ENCODE measurements around the gene ASB9.
"Not testable (repeated sequence)": the region's sequence is repeated elsewhere in the genome, so short reads cannot be mapped to it uniquely, and the experiment has no call there.

ASB9 gene

GRCh38 chrX:15240414-15240813 lies 29.5 kb downstream of the ASB9 start:
- DNase-seq, result no peak

- DNase-seq, result no peak
These were observed 33.7 kb downstream of the ASB9 start for GRCh38 chrX:15236146-15236545.

DNA sequence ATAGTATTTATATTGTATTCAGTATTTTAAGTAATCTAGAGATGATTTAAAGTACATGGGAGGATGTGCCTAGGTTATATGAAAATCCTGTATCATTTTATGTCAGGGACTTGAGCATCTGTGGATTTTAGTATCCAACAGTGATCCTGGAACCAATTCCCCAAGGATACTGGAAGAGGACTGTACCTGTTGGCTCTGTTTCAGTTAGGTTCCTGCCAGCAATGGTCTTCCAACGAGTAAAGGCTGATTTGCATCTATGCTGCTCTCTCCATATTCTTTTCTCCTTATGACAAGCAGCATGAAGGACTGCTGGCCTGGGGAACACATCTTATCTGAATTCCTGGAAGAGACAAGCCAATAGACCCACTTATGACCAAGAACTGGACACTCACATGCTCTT lies 34.9 kb downstream of the ASB9 start:
- no peak for DNase-seq

DNA sequence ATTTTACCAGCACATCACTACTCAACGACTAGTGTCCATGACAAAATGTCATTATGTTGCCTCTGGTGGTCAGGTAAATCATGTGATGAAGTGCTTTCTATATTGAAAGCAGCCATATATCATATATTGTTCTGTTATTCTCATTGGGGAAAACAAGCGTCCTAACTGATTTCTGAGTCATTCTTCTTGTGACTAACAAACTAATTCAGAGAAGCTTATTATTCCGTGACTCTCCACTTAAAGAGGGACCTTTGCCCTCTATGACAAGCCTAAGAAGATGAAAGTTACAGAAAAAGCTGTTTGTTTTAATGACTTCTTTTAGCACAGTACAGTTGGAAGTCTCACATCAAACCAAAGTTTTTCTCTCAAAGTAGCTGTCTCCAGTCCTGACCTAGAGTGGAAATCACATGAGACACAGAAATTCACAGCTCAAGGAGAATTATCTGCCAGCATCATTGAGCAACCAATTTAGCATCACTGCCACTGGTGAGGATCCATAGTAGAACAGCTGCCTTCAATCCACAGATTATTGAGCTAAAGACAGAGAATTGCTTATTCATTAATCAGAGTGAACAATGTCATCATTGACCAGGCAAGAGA lies 36.4 kb downstream of the ASB9 start:
- DNase-seq, result no peak

DNA sequence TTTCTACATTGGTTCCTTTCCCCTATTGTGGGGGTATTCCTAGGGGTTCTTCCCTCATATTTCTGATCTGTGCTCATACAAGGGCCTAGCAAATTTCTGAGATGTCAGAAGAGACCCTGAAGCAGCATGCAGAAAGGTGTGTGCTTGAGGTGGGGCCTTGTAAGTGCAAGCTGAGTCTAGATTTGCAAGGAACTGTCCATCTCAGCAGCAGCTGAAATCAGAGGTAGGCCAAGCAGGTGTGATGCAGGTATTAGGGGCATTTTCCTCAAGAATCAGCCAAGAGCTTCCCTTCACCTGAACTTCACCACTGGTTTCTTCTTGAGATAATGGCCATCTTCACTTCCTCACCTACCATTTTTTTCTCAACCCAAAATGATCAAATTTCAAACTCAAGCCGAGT lies 45.1 kb downstream of the ASB9 start:
- DNase-seq, result no peak

GRCh38 chrX:15221321-15221720 lies 48.6 kb downstream of the ASB9 start:
- DNase-seq, result no peak

GRCh38 chrX:15217161-15217560 lies 52.7 kb downstream of the ASB9 start:
- DNase-seq, result no peak

GRCh38 chrX:15216280-15216679 lies 53.6 kb downstream of the ASB9 start:
- DNase-seq, result no peak

- DNase-seq, result no peak
These were observed 54.5 kb downstream of the ASB9 start for GRCh38 chrX:15215366-15215765.

DNA sequence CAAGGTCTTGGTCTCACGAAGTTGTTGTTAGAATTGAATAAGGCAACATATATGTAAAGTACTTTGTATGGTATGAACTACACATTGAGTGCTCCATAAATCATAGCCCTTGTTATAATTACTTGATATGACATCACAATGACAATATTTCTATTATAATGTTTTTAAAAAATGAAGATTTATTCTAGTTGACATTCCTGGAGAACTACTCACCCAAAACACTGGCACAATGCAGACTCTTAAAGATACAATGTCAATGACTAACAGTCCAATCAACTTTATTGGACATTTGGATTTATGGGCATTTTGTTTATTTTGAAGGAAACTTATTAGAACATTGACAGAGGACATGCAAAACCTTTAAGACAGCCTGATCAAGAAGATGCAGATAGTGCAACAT lies 55.3 kb downstream of the ASB9 start:
- DNase-seq, result no peak

DNA sequence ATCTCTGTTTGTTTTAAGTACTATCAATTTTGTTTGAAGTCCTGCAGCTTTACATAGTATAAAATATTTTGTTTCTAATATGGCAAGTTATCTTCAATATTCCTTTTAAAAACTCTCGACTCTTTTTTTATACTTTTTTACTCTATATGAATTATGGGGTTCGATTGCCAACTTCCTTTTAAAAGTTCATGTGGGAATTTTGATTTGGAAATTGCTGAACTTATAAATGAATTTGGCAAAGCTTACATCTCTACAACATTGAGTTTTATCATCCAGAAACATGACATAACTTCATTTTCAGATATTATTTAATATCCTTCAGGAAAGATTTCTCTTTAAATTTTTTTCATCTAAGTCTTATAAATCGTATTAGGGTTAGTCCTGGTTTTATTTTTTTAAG lies 60.8 kb downstream of the ASB9 start:
- DNase-seq, result no peak

- DNase-seq, result no peak
These were observed 61.9 kb downstream of the ASB9 start for GRCh38 chrX:15207994-15208393.

- no peak for DNase-seq
These were observed 62.5 kb downstream of the ASB9 start for GRCh38 chrX:15207384-15207783.

- DNase-seq, result peak; percentile 33
These were observed 63.6 kb downstream of the ASB9 start for GRCh38 chrX:15206306-15206705.

GRCh38 chrX:15204130-15204751 lies 65.6 kb downstream of the ASB9 start:
- DNase-seq, result peak; percentile 44

GRCh38 chrX:15203694-15204093 lies 66.2 kb downstream of the ASB9 start:
- DNase-seq, result no peak

GRCh38 chrX:15202454-15203177 lies 67.3 kb downstream of the ASB9 start:
- DNase-seq, result no peak

DNA sequence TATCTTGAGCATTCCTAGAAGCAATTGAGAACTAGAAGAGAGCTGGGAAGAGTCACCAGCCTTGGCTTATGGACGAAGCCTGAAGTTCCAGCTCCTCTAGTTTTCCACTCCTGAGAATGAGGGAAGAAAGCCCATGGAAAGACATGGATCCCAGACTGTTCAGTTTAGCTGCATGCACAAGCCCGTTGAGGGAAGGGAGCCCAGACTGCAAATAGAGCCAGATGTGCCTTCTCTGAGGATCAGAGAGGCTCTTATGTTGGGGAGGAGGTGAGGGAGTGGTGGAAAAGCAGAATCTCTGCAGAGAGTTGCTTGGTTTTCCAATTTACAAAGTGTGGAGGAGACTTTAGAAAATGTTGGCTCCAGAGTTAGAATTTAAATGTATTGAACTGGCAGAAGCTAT lies 69.0 kb downstream of the ASB9 start:
- DNase-seq, result no peak

DNA sequence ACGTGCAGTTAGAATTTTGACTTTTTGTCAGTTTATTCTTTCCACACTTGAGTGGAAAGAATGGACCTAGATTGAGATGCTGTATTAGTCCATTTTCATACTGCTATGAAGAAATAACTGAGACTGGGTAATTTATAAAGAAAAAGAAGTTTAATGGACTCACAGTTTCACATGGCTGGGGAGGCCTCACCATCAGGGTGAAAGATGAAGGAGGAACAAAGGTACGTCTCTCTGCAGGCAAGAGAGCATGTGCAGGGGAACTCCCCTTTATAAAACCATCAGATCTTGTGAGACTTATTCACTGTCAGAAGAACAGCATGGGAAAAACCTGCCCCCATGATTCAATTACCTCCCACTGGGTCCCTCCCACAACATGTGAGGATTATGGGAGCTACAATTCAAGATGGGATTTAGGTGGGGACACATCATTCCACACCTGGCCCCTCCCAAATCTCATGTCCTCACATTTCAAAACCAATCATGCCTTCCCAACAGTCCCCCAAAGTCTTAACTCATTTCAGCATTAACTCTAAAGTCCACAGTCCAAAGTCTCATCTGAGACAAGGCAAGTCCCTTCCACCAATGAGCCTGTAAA lies 71.2 kb downstream of the ASB9 start:
- DNase-seq, result not testable (repeated sequence)

DNA sequence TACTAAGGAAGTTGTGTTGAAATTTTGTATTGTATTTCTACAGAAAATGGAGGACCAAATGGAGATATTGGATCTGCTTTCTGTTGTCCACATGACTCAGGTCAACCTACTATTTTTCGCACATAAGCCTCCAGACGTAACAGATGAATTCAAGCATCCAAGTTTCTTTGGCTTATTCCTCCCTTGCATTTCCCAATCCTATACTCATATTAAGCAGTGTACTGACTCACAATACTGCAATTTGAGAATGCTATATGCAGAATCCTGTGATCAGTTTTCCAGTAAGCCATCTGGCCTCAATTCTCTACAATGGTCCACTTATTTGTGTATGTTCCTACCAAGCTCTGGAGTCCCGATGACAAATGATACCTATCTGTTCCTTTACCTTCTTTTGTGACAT lies 75.7 kb downstream of the ASB9 start:
- no peak for DNase-seq

All from NCI-H2029 treated with DMSO at 0.1 percent for 48 hours (cell line).